GM12874 (cell line): ENCODE measurements around the gene SLPI.

Source experiments
- TF ChIP-seq, protein P1 (sequence below): IDR thresholded peaks from 2 replicates; pipeline ENCODE4 v1.5.1; 2011; ENCODE audit warnings: low read depth, mild to moderate bottlenecking, control low read depth, low read length, moderate library complexity; ENCODE audit not compliant: insufficient read depth

The SLPI gene

DNA sequence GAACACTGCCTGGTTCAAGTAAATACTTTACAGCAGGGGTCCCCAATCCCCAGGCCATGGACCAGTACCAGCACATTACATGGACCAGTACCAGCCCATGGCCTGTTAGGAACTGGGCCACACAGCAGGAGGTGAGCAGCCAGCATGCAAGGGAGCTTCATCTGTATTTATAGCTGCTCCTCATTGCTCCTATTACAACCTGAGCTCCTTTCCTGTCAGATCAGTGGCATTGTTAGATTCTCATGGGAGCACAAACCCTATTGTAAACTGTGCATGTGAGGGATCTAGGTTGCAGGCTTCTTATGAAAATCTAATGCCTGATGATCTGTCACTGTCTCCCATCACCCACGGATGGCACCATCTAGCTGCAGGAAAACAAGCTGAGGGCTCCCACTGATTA is 40.3 kb upstream of the SLPI start:
- TF ChIP-seq, protein P1, sequence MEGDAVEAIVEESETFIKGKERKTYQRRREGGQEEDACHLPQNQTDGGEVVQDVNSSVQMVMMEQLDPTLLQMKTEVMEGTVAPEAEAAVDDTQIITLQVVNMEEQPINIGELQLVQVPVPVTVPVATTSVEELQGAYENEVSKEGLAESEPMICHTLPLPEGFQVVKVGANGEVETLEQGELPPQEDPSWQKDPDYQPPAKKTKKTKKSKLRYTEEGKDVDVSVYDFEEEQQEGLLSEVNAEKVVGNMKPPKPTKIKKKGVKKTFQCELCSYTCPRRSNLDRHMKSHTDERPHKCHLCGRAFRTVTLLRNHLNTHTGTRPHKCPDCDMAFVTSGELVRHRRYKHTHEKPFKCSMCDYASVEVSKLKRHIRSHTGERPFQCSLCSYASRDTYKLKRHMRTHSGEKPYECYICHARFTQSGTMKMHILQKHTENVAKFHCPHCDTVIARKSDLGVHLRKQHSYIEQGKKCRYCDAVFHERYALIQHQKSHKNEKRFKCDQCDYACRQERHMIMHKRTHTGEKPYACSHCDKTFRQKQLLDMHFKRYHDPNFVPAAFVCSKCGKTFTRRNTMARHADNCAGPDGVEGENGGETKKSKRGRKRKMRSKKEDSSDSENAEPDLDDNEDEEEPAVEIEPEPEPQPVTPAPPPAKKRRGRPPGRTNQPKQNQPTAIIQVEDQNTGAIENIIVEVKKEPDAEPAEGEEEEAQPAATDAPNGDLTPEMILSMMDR: no peak

DNA sequence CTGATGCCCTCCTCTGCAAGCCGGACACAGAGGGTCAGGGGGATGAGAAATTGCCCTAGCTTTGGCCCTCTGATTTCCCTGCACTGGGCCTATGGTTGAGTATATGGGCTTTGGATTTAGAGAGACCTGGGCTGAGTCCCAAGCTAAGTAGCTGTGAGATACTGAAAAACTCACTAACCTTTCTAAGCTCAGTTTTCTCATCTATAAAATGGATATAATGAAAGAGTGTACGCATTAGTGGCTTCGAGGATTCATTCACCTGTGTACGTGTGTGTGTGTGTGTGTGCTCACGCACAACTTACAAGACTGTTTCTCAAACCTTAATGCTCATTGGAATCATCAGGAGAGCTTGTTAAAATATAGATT is 39.6 kb upstream of the SLPI start:
- TF ChIP-seq, protein P1: no peak

DNA sequence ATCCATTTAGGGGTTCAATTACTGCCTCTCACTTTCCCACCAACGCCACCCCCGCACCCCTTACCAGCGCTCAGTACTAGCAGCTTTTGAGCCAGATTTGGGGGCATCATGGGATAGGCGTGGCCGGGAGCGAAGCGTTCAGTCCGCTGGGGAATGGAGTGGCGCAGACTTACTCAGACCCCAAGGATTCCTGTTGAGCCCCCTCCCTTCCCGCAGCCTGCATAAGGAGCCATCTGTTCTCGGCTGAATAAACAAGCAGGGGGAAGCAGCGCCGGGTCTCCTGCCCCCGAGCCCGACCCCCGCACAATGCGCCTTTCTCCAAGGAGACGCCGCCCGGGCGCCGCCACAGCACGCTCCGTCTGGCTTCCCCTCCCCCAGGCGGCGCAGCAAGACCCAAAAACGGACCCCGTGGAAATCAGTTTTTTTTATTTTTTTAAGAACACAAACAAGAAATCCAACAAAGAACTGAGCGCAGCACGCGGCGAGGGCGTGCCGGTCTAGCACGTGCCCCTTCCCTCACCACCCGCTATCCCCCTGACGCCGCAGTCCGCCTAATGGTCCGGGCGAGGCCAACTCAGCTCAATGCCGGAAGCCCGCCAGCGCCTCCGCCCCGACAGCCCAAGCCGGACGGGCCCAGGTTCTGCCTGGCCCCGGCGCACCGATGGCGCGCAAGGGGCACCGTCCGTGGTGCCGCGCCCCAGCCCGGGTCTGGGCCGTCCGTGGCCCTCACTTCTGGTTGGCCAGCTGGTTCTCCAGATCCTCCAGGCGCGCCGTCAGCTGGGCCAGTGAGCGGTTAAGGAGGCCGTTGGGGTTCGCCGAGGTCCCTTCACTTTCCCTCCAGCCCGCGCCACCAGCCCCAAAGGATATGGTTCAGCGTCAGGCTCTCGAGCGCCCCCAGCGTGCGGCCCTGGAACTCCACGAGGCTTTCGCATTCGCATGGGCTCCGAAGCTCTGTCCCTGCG is 39.0 kb upstream of the SLPI start:
- TF ChIP-seq, protein P1: peak; percentile 96

DNA sequence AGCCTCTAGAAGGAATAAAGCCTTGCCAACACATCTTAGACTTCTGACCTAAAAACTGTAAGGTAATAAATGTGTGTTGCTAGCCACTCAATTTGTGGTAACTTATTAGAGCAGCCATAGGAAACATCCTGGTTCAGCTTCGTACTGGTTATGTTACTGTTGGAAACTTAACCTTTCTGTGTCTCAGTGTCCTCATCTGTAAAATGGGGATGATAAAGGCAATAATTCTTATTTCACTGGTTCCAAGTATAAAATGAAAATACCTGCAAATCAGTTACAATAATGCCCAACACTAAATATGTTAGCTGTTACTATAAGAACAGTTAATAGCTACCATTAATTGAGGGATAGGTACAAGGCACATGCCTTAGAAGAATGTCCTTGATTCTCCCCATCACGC is 38.0 kb upstream of the SLPI start:
- TF ChIP-seq, protein P1: no peak

DNA sequence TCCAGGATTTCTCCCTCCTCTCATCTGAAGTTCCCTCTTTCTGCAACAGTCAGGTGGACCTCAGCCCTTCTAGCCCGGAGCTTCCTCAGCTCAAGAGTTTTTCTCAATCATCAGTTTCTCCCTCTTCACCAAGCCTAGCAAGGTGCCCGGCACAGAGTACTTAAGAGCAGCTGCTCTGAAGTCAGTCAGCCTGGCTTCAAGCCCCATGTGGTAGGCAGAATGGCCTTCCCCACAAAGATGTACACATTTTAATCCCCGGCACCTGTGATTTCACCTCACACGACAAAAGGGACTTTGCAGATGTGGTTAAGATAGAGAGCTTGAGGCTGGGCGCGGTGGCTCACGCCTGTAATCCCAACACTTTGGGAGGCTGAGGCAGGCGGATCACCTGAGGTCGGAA is 37.2 kb upstream of the SLPI start:
- TF ChIP-seq, protein P1: no peak

DNA sequence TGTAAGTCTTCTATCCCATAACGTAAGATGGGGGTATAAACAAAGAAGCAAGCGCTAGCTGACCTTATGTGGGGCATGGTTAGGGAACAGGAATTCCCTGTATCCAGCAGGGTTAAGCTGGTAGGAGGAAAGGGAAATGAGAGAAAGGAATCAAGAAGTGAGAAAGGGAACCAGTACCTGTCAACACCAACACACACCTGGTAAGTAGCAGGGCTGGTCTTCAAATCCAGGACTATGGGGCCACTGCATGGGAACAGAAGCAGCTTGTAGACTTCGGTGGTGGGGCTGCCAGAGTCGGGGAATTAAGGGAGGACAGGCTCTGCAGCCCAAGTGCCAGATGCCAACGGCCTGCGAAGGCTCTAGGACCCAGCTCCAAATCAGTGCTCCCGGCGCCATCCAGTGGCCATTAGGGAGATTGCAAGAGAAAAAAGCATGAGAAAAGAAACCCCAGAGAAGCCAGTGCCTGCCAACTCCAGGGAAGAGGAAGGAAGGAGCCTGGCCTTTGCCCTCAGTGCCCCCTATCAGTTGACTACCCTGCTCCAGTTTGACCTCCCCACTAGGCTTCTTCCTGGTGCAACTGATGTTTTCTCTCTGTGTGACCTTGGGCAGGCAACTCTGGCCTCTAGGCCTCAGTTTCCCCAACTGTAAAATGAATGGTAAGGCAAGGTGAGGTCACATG is 36.5 kb upstream of the SLPI start:
- TF ChIP-seq, protein P1: peak; percentile 91

DNA sequence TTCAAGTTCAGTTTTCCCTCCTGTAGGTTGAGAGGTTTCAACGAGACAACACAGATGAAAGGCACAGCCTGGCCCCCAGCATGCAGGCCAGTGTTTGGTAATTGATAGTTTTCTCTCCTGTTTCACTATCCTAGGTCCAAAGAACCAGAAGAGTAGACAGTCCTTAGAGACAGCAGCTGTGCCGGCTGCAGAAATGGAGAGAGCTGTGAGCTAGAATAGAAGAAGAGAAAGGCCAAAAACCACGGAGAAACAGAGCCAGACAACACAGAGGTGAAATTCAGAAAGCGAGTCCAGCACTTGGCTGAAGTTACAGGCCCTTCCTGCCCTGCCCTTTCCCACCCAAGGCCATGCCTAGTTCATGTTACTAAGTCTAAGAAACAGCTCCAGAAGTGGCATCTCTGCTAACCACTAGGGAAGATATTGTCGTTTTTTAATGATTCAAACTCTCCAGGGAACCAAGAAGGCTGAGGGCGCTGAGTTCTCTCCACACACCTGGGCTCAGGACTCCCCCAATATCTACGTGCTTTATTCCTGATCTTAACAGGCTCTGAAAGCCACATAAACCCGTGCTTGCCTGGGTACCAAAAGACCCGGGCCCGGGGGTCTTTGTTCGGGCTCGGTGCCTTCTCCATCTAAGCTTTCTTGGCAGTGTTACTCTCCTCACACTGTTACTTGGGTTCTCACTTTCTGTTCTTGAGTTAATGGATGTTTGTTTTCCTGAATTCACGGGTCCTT is 35.7 kb upstream of the SLPI start:
- TF ChIP-seq, protein P1: no peak
